Left lobe of liver (tissue), 2 donors: ENCODE data around the gene CRB2. TPM values are rescaled to one million over a fixed set of nuclear protein-coding genes. Genes with fewer than 3 reads are reported as not detected.

Source experiments
- ATAC-seq: fragments of 200-7000 bp; cut with Tn5 transposase; one replicate; pipeline ENCODE4 v1.9.1; 2020; ENCODE audit warnings: mild to moderate bottlenecking, moderate library complexity
- DNase-seq: peaks from one replicate; pipeline ENCODE4 v3.0.0-alpha.2; 2020; ENCODE audit warnings: low spot score
- total RNA-seq: library from RNA; stranded (reverse); gene quantifications from one replicate; pipeline ENCODE4 v1.2.1, GENCODE V29; 2021
- donor health status: DM: no; HTN: no; CAD: no; lungs with moderate emphysema.
- donor health status: DM: no; HTN: yes; CAD: no.

Gene CRB2
- total RNA-seq, 1 donor from 2014 or later = not detected

DNA sequence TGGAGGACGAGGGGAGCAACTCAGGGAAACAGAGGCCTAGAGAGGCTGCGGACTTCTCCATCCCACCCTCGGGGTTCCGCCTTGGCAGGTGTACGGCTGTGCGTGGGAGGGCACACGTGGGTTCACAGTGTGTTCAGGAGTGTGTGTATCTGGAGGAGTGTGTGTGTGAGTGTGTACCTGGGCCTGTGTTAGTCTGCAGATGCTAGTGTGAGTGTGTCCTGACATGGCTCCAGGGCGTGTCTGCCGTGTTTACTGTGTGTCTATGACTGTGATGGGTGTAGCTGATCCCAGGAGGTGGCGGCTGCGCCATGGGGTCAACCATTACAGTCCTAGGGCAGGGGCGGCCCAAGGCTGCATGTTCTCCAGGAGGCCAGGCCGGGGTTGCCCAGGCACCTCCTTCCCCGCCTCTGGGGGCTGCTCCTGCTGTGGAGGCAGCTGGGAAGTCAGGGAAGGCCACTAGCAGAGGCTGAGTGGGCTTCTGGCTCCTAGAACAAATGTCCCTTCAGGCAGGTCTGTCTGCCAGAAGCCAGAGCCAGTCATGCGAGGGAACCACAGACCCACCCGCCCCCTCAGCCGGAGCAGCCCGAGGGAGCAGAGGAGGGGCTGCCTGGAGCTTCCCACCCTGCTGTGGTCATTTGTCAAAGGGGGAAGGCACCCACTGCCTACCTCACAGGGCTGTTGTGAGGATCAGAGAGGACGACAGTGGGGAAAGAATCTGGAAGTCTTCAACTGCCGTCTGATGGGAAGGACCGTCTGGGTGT is 21.4 kb downstream of the CRB2 start:
- DNase-seq (no peak), ATAC-seq (peak; percentile 27)

DNA sequence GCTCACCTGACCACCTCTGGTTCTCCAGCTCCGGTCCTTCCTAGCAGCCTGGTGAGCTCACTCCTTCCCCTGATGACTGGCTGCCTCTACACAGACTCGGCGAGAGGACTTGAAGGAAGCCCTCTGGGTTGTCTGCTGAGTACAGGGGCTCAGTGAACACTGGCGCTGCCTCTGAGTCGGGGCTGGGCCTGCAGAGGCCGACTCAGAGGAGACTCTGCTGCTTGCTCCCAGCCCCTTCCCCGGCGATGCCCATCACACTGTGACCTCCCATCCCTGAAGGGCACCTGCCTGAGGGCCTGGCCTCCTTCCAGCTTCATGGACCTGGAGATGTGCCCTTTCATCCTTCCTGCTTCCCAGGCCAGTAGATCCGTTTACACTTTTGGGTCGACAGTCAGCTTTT is 22.0 kb downstream of the CRB2 start:
- ATAC-seq = peak; percentile 6
- no peak for DNase-seq

GRCh38 chr9:123378956-123379660 is 23.1 kb downstream of the CRB2 start:
- DNase-seq (no peak), ATAC-seq (no peak)

DNA sequence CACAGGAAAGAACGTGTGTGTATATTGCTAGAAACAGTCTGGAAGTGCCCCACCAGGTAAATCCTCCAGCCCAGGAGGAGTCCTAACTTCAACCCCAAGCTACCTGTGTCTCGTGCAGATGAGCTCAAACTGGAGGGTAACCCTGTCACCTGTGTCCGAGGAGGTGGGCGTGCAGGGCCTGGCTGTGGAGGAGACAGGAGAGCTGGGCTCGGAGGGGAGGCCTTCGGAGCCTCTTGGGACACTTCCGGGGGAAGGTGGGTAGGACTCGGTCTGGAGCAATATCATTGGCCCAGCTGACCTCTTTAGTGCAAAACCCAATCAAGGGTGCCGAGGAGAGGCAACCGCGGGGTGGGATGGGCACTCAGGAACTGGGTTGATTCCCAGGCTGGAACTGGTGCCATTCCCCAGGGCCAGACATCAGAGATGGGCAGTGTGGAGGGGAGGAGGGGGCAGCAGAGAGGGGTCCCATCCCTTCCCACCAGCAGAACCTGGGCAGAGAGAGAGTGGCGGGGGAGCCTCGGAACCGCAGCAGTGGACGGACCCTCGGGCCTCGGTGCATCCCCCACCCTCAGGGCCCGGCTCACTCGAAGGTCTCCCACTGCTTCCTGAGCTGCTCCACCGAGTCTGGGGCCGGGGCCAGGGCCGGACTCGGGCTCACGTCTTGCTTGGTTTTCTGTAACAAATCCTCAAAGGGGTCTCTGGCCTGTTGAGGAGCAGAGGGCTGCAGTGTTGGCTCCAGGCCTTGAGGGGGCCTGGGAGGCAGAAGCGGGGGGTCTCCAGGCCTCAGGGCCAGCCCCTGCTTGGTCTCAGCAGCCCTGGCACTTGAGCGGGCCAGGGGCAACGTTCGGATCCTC is 25.1 kb downstream of the CRB2 start:
- ATAC-seq (no peak), DNase-seq (no peak)

- DNase-seq (no peak), ATAC-seq (no peak)
Measured at GRCh38 chr9:123382653-123383511, 26.9 kb downstream of the CRB2 start.

GRCh38 chr9:123383512-123384170 is 27.6 kb downstream of the CRB2 start:
- ATAC-seq = no peak
- DNase-seq = no peak

- no peak for ATAC-seq
Measured at GRCh38 chr9:123387686-123388085, 31.7 kb downstream of the CRB2 start.

GRCh38 chr9:123389070-123389469 is 33.1 kb downstream of the CRB2 start:
- DNase-seq (no peak), ATAC-seq (no peak)

More at GRCh38 chr9:123387686-123388085, 31.7 kb downstream of the CRB2 start:
- no peak for DNase-seq

GRCh38 chr9:123389698-123390097 is 33.7 kb downstream of the CRB2 start:
- DNase-seq (no peak), ATAC-seq (no peak)

DNA sequence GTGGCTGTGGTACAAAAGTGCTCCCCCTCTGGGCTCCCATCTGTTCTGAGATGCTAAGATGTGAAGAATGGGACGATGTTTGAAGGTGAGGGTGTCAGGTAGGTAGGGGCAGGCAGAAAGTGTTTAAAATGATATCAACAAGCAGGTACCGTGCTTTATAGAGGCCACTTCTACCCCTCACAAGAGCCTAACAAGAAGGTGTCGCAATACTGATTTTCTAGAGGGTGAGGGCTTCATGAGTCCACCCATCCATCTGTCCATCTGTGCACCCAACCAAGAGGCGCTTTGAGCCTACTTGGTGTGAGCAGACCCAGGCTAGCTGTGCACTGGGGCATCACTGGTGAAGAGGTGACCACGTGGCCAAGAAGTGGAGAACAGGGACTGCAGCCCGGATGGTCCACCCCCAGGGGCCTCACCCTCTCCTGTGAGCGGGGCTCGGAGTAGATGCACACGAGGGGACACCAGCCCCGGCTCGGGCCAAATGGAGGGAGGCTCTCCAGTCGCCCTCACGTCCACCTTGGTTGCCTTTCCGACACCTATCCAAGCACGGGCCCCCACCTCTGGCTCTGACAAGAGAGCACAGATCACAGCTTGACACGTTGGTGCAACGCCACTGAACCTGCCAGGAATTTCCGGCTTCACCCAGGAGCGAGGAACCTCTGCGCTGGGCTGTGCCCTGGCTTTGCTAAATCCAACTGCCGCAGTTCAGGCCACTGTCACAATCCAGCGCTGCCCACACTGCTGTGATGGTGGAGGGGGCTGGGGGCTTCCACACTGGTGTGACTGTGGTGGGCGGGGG is 34.5 kb downstream of the CRB2 start:
- DNase-seq (no peak), ATAC-seq (no peak)

DNA sequence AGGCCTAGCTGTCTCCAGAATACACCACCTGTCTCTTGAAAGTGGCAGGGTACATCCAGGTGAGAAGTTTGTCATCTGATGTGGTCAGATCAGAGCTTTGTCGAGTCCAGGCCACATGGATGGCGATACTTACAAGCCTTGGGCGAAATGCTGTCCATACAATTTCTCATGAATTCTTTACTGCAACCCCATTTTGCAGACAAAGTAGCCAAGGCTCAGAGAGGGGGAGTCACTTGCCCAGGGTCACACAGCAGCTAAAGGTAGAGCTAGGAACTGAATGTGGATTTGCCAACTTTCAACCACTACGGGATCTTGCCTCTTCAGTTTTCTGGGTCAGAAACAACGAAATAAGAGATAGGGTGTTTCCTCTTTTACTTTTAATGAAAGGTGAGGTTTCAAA is 35.2 kb downstream of the CRB2 start:
- no peak for DNase-seq
- ATAC-seq = no peak

DNA sequence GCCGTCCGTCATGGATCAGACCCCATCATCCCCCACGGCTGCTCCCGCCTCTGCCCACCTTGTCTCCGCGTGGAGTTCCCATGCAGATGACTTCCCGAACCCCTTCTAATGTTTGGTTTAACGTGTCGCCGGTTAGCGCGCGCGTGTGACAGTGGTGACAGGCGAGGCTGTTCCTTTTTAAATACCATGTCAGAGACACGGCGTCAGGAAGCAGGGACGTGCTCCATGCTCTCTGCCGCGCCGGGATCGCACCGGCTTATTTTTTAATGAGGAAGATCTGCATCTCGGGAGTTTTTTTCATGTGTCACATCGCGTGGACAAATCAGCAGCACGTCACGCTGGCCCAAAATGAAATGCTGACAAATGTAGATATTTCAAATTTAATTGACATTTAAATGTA is 35.9 kb downstream of the CRB2 start:
- no peak for ATAC-seq
- no peak for DNase-seq

DNA sequence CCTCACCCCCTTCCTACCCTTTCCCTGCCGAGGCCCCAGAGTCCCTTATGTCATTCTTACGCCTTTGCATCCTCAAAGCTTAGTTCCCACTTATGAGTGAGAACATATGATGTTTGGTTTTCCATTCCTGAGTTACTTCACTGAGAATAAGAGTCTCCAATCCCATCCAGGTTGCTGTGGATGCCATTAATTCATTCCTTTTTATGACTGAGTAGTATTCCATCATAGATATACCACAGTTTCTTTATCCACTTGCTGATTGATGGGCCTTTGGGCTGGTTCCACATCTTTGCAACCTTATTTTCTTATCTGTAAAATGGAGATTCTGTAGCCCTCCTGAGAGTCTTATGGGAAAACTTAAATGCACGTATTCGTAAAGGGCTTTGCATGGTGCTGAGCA is 36.8 kb downstream of the CRB2 start:
- DNase-seq (no peak), ATAC-seq (no peak)

- ATAC-seq = no peak
- DNase-seq = no peak
Measured at GRCh38 chr9:123394291-123395235, 38.6 kb downstream of the CRB2 start.

GRCh38 chr9:123395276-123395688 is 39.3 kb downstream of the CRB2 start:
- DNase-seq = no peak
- no peak for ATAC-seq

GRCh38 chr9:123395689-123396511 is 39.9 kb downstream of the CRB2 start:
- DNase-seq = no peak

DNA sequence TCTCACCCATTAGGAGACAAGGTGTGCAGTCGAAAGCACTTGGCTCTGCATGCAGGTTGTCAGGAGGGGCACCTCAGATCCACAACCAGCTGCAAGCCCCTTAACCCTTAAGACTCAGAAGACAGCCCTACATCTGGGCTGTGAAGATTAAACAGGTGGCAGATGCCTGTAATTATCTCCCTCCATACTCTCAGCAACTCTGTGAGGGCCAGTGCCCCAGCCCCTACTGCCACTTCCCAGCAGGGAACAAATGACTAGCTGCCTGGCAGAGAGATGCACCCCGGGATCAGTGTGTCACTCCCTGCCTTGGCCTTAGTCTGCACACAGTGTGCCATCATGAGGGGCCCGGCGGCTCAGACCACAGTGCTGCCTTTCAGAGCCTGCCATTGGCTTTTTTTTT is 42.0 kb downstream of the CRB2 start:
- DNase-seq (no peak), ATAC-seq (no peak)

More at GRCh38 chr9:123395689-123396511, 39.9 kb downstream of the CRB2 start:
- ATAC-seq = peak; percentile 9
